Panc1 (cell line): ENCODE measurements around the gene SORL1.

Experiments used
- CTCF ChIP-seq: fragments of 450-650 bp; IDR thresholded peaks from 2 replicates; pipeline ENCODE4 v1.5.1; 2017; ENCODE audit warnings: mild to moderate bottlenecking
- POLR2AphosphoS5 ChIP-seq: IDR thresholded peaks from 2 replicates; pipeline ENCODE4 v1.6.1; 2012; ENCODE audit warnings: mild to moderate bottlenecking, low read depth, low read length, moderate library complexity
- REST ChIP-seq, 2 experiments: IDR thresholded peaks; 2 replicates each; pipeline ENCODE4 v1.6.1; 2011 to 2012; ENCODE audit warnings: low read depth in 2 of 2, control low read depth in 1 of 2, low read length in 1 of 2, mild to moderate bottlenecking in 1 of 2, moderate library complexity in 1 of 2; ENCODE audit not compliant: insufficient read depth in 1 of 2
- TCF7L2 ChIP-seq: IDR thresholded peaks from 2 replicates; pipeline ENCODE4 v1.6.1; 2011; ENCODE audit warnings: mild to moderate bottlenecking, low read depth, low read length, inconsistent platforms

GRCh38 chr11:121437686-121438078 lies 14.4 kb upstream of the SORL1 start:
- TF ChIP-seq CTCF (no peak), REST (IDR thresholded peaks at IDR 0.05; ENCODE audit: insufficient read depth in 1 of 2, low read depth in 2 of 2, low read length in 1 of 2) (no peak), TCF7L2 (no peak), POLR2AphosphoS5 (no peak)
